ENCODE data around the gene WDR70. TPM values are rescaled to one million over a fixed set of nuclear protein-coding genes. Genes with fewer than 3 reads are reported as not detected.
"Not testable (repeated sequence)": the region's sequence is repeated elsewhere in the genome, so short reads cannot be mapped to it uniquely, and the experiment has no call there.

The WDR70 gene
- total and polyA plus RNA-seq, 4 donors: 4.0 to 17.7 (median 14.5) TPM

GRCh38 chr5:37448941-37449340 is 69.8 kb downstream of the WDR70 start:
- Histone ChIP-seq H3K9me3 (ENCODE audit: control insufficient read depth in 4 of 4, low read length in 3 of 4) (no peaks in the 10 kb centered on the region), H3K27ac (ENCODE audit: low read depth in 1 of 2, low read length in 2 of 2) (no peak overlapping the region), H3K9ac (ENCODE audit: low read depth in 1 of 2, low read length in 2 of 2) (no peak overlapping the region), H3K4me1 (ENCODE audit: control insufficient read depth in 4 of 4, insufficient read depth in 4 of 4, low read length in 3 of 4) (no peaks in the 10 kb centered on the region), H3K27me3 (ENCODE audit: control insufficient read depth in 4 of 4, insufficient read depth in 4 of 4, low read length in 3 of 4) (no peaks in the 10 kb centered on the region), H3K36me3 (ENCODE audit: control insufficient read depth in 4 of 4, insufficient read depth in 3 of 4, low read depth in 1 of 4, low read length in 3 of 4) (peaks cover 0 to 6% (median 2%) of the 10 kb centered on the region in 4 donors), H3K4me3 (ENCODE audit: low read depth in 1 of 3, low read length in 3 of 3) (no peak overlapping the region)
- TF ChIP-seq GABPA (IDR thresholded peaks at IDR 0.05 in 1 of 2, conservative IDR thresholded peaks at IDR 0.05 in 1 of 2) (no peak), HNF4A (conservative IDR thresholded peaks at IDR 0.05) (no peak), MAX (IDR thresholded peaks at IDR 0.05) (no peak), FOXA2 (IDR thresholded peaks at IDR 0.05) (no peak), YY1 (IDR thresholded peaks at IDR 0.05) (no peak)
- DNase-seq (ENCODE audit: low spot score): no peak
- WGBS: 99% methylated on average over 6 of the region's 6 CpGs

GRCh38 chr5:37451991-37452390 is 72.9 kb downstream of the WDR70 start:
- H3K4me3 ChIP-seq (ENCODE audit: low read depth in 1 of 3, low read length in 3 of 3); H3K9me3 ChIP-seq (ENCODE audit: control insufficient read depth in 4 of 4, low read length in 3 of 4); H3K4me1 ChIP-seq (ENCODE audit: control insufficient read depth in 4 of 4, insufficient read depth in 4 of 4, low read length in 3 of 4); H3K27ac ChIP-seq (ENCODE audit: low read depth in 1 of 2, low read length in 2 of 2); DNase-seq (ENCODE audit: low spot score); H3K36me3 ChIP-seq (ENCODE audit: control insufficient read depth in 4 of 4, insufficient read depth in 3 of 4, low read depth in 1 of 4, low read length in 3 of 4); H3K9ac ChIP-seq (ENCODE audit: low read depth in 1 of 2, low read length in 2 of 2); H3K27me3 ChIP-seq (ENCODE audit: control insufficient read depth in 4 of 4, insufficient read depth in 4 of 4, low read length in 3 of 4): not testable (repeated sequence)
- WGBS: 99% methylated on average over 3 of the region's 3 CpGs

- WGBS: 97% methylated on average over 6 of the region's 7 CpGs
- not testable (repeated sequence) for H3K36me3 ChIP-seq (ENCODE audit: control insufficient read depth in 4 of 4, insufficient read depth in 3 of 4, low read depth in 1 of 4, low read length in 3 of 4); H3K4me3 ChIP-seq (ENCODE audit: low read depth in 1 of 3, low read length in 3 of 3); H3K27ac ChIP-seq (ENCODE audit: low read depth in 1 of 2, low read length in 2 of 2); H3K9me3 ChIP-seq (ENCODE audit: control insufficient read depth in 4 of 4, low read length in 3 of 4); H3K27me3 ChIP-seq (ENCODE audit: control insufficient read depth in 4 of 4, insufficient read depth in 4 of 4, low read length in 3 of 4); H3K4me1 ChIP-seq (ENCODE audit: control insufficient read depth in 4 of 4, insufficient read depth in 4 of 4, low read length in 3 of 4); DNase-seq (ENCODE audit: low spot score); H3K9ac ChIP-seq (ENCODE audit: low read depth in 1 of 2, low read length in 2 of 2)
These were observed 74.1 kb downstream of the WDR70 start for GRCh38 chr5:37453252-37453651.

- H3K27me3 ChIP-seq (ENCODE audit: control insufficient read depth in 4 of 4, insufficient read depth in 4 of 4, low read length in 3 of 4); H3K9ac ChIP-seq (ENCODE audit: low read depth in 1 of 2, low read length in 2 of 2); H3K9me3 ChIP-seq (ENCODE audit: control insufficient read depth in 4 of 4, low read length in 3 of 4); H3K27ac ChIP-seq (ENCODE audit: low read depth in 1 of 2, low read length in 2 of 2); H3K4me1 ChIP-seq (ENCODE audit: control insufficient read depth in 4 of 4, insufficient read depth in 4 of 4, low read length in 3 of 4); H3K4me3 ChIP-seq (ENCODE audit: low read depth in 1 of 3, low read length in 3 of 3); H3K36me3 ChIP-seq (ENCODE audit: control insufficient read depth in 4 of 4, insufficient read depth in 3 of 4, low read depth in 1 of 4, low read length in 3 of 4); DNase-seq (ENCODE audit: low spot score): not testable (repeated sequence)
- WGBS: 88% methylated on average over 1 of the region's 1 CpG
These were observed 75.4 kb downstream of the WDR70 start for GRCh38 chr5:37454402-37455055.

- 93% methylated on average over 7 of the region's 7 CpGs for WGBS
- not testable (repeated sequence) for H3K9ac ChIP-seq (ENCODE audit: low read depth in 1 of 2, low read length in 2 of 2); H3K9me3 ChIP-seq (ENCODE audit: control insufficient read depth in 4 of 4, low read length in 3 of 4); H3K27ac ChIP-seq (ENCODE audit: low read depth in 1 of 2, low read length in 2 of 2); DNase-seq (ENCODE audit: low spot score); H3K4me3 ChIP-seq (ENCODE audit: low read depth in 1 of 3, low read length in 3 of 3); H3K4me1 ChIP-seq (ENCODE audit: control insufficient read depth in 4 of 4, insufficient read depth in 4 of 4, low read length in 3 of 4); H3K36me3 ChIP-seq (ENCODE audit: control insufficient read depth in 4 of 4, insufficient read depth in 3 of 4, low read depth in 1 of 4, low read length in 3 of 4); H3K27me3 ChIP-seq (ENCODE audit: control insufficient read depth in 4 of 4, insufficient read depth in 4 of 4, low read length in 3 of 4)
These were observed 84.3 kb downstream of the WDR70 start for GRCh38 chr5:37463191-37464051.

GRCh38 chr5:37464581-37464980 is 85.5 kb downstream of the WDR70 start:
- H3K27me3 ChIP-seq (ENCODE audit: control insufficient read depth in 4 of 4, insufficient read depth in 4 of 4, low read length in 3 of 4); H3K4me3 ChIP-seq (ENCODE audit: low read depth in 1 of 3, low read length in 3 of 3); H3K36me3 ChIP-seq (ENCODE audit: control insufficient read depth in 4 of 4, insufficient read depth in 3 of 4, low read depth in 1 of 4, low read length in 3 of 4); H3K4me1 ChIP-seq (ENCODE audit: control insufficient read depth in 4 of 4, insufficient read depth in 4 of 4, low read length in 3 of 4); H3K9me3 ChIP-seq (ENCODE audit: control insufficient read depth in 4 of 4, low read length in 3 of 4); H3K27ac ChIP-seq (ENCODE audit: low read depth in 1 of 2, low read length in 2 of 2); DNase-seq (ENCODE audit: low spot score); H3K9ac ChIP-seq (ENCODE audit: low read depth in 1 of 2, low read length in 2 of 2): not testable (repeated sequence)
- 74% methylated on average over 2 of the region's 2 CpGs for WGBS

GRCh38 chr5:37469383-37469782 is 90.3 kb downstream of the WDR70 start:
- not testable (repeated sequence) for H3K36me3 ChIP-seq (ENCODE audit: control insufficient read depth in 4 of 4, insufficient read depth in 3 of 4, low read depth in 1 of 4, low read length in 3 of 4); H3K4me1 ChIP-seq (ENCODE audit: control insufficient read depth in 4 of 4, insufficient read depth in 4 of 4, low read length in 3 of 4); DNase-seq (ENCODE audit: low spot score); H3K9ac ChIP-seq (ENCODE audit: low read depth in 1 of 2, low read length in 2 of 2); H3K27ac ChIP-seq (ENCODE audit: low read depth in 1 of 2, low read length in 2 of 2); H3K4me3 ChIP-seq (ENCODE audit: low read depth in 1 of 3, low read length in 3 of 3); H3K27me3 ChIP-seq (ENCODE audit: control insufficient read depth in 4 of 4, insufficient read depth in 4 of 4, low read length in 3 of 4)
- WGBS: 100% methylated on average over 1 of the region's 1 CpG
- peaks cover 0 to 12% (median 2%) of the 10 kb centered on the region in 4 donors for H3K9me3 ChIP-seq (ENCODE audit: control insufficient read depth in 4 of 4, low read length in 3 of 4)

Data from liver (tissue), 9 donors.